ENCODE results near the gene PDPR.

- TF ChIP-seq SIN3A (IDR thresholded peaks at IDR 0.05; ENCODE audit: borderline replicate concordance, insufficient read depth, low read length) (no peak), REST (IDR thresholded peaks at IDR 0.05; ENCODE audit: insufficient read depth in 1 of 2, low read depth in 2 of 2, low read length in 2 of 2) (no peak), POLR2AphosphoS5 (IDR thresholded peaks at IDR 0.05; ENCODE audit: low read depth, low read length) (no peak)
Measured at GRCh38 chr16:70160388-70160787, 46.3 kb downstream of the PDPR start.
